SK-N-MC (cell line): ENCODE data around the gene MACROH2A1.
"Not testable (repeated sequence)": the region's sequence is repeated elsewhere in the genome, so short reads cannot be mapped to it uniquely, and the experiment has no call there.

Experiments
- EZH2 ChIP-seq: fragments of 200-600 bp; sonication (generic); IDR thresholded peaks from one replicate; pipeline ENCODE4 v1.6.1; 2017; ENCODE audit warnings: antibody characterized with exemption
- FOXP2 ChIP-seq: optimal IDR thresholded peaks from 2 replicates; pipeline ENCODE3; 2011; ENCODE audit warnings: mild to moderate bottlenecking, moderate library complexity; ENCODE audit not compliant: insufficient read depth; ENCODE audit errors: extremely low read length, control extremely low read depth
- POLR2AphosphoS5 ChIP-seq: IDR thresholded peaks from 2 replicates; pipeline ENCODE4 v1.6.1; 2012; ENCODE audit warnings: mild to moderate bottlenecking, low read depth, low read length, borderline replicate concordance

DNA sequence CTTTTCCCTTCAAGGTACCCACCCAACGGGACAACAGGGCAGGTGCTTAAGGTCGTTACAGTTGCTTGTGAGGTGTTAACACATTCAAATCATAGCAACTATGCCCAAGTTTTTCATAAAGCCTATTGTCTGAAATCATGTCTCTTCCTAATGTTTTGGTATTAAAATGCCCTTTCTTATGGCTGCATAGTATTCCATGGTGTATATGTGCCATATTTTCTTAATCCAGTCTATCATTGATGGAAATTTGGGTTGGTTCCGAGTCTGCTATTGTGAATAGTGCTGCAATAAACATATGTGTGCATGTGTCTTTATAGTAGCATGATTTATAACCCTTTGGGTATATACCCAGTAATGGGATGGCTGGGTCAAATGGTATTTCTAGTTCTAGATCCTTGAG, 35.7 kb downstream of the MACROH2A1 start:
- not testable (repeated sequence) for TF ChIP-seq POLR2AphosphoS5, EZH2, FOXP2
